Activated naive CD4-positive, alpha-beta T cell treated with Interleukin-2 at 50 U/mL for 16 hours (primary cell): ENCODE results near the gene AJM1.
"Not testable (repeated sequence)": the region's sequence is repeated elsewhere in the genome, so short reads cannot be mapped to it uniquely, and the experiment has no call there.

Source experiments
- DNase-seq: peaks from one replicate; pipeline ENCODE4 v3.0.0-alpha.2; 2020

Gene AJM1

GRCh38 chr9:136881691-136882108 lies 39.4 kb downstream of the AJM1 start:
- DNase-seq = peak; percentile 58

DNA sequence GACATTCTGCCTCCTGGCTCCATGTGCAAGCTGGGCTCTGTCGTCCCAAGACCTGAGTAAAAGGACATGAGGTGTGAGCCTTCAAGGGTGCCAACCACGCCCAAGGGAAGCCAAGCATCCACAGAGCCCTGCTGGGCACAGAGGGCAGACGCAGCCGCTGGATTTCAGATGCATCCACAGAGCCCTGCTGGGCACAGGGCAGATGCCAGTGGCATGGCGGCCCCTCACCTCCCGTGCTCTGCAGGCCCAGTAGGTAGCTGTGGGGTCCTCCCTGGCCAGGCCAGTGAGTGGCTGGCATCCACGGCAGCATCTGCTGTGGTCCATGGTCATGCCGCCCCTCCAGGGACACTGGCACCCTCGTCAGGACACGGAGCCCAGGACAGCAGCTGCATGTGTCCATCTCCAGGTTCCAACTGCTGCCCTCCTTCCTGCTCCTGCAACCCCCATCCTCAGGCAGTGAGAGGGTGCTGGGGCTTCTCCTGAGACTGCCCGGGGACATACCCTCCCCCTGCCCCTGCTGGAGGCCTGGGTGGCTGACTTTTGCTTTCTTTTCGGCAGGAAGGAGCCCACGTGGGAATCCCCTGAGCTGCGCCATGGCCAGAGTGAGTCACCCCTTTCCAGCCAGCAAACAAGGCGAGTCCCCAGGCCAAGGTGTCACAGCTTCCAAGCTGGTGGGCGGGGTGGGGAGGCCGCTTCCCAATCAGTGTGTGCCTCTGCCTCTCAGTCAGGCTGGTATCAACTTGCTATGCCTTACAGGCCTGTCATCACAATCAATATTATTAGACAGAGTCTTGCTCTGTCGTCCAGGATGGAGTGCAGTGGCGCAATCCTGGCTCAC lies 40.0 kb downstream of the AJM1 start:
- DNase-seq = peak; percentile 93

DNA sequence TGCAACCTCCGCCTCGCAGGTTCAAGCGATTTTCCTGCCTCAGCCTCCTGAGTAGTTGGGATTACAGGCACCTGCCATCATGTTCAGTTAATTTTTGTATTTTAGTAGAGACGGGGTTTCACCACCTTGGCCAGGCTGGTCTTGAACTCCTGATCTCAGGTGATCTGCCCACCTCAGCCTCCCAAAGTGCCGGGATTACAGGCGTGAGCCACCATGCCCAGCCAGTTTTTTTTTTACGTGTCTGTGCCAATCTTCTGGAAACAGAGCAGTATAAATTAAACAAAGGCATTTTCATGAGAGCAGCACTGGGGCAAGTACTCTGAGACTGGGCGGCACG lies 40.6 kb downstream of the AJM1 start:
- not testable (repeated sequence) for DNase-seq

DNA sequence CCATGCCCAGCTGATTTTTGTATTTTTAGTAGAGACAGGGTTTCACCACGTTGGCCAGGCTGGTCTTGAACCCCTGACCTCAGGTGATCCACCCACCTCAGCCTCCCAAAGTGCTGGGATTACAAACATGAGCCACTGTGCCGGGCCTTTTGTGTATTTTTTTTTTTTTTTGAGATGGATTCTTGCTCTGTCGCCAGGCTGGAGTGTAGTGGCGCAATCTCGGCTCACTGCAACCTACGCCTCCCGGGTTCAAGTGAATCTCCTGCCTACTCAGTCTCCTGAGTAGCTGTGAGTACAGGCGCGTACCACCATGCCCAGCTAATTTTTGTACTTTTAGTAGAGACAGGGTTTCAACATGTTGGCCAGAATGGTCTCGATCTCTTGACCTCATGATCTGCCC lies 41.4 kb downstream of the AJM1 start:
- DNase-seq = not testable (repeated sequence)

- peak; percentile 98 for DNase-seq
Observed at GRCh38 chr9:136885950-136886578, 43.8 kb downstream of the AJM1 start, which contains the start of gene TRAF2. TRAF2 (plus strand) TSS chr9:136886516; CDS start chr9:136898741, 12,225 bp downstream.

DNA sequence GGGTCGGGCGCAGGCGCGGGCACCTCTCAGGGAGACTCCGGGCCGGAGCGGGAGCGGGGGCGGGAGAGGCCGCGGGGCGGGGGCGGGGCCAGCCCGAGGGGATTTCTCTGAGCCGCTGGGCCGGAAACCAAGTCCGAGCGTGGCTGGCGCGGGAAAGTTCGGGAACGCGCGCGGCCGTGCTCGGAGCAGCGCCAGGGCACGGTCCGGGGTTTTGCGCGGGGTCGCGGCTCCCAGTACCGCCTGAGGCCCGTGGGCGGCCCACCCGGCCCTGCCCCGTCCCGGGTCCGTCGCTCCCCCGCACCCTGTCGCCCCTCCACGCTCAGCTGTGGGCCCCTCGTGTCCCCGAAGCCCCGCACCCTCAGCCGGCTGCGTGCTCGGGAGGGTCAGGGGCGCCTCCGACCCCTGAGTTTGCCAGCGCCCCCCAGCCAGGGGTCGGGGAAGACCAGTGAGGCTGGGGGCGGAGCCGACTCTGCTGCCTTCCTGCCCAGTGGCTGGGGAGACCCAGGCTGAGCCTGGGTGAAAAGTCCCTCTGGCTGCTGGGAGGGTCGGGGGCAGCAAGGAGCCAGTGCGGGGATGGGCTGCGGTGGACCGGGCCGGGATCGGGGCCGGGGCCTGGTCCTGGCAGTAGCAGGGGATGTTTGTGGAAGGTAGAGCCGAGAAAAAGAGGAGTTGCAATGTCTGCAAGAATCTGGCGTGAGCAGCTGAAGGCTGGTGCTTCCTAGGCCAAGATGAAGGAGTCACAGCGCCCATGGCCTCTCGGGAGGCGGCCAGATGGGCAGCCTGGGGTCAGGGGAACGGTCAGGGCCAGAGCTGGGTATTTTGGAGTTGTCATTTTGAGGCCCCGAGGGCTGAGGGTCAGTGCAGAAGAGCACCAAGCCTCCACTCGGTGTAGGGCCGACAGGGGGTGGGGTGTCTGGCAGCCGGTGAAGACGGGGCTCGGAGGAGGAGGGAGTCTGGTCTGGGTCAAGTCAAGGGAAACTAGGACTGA lies 44.6 kb downstream of the AJM1 start:
- DNase-seq = peak; percentile 45

- DNase-seq = no peak
Observed at GRCh38 chr9:136888454-136888853, 46.2 kb downstream of the AJM1 start.

DNA sequence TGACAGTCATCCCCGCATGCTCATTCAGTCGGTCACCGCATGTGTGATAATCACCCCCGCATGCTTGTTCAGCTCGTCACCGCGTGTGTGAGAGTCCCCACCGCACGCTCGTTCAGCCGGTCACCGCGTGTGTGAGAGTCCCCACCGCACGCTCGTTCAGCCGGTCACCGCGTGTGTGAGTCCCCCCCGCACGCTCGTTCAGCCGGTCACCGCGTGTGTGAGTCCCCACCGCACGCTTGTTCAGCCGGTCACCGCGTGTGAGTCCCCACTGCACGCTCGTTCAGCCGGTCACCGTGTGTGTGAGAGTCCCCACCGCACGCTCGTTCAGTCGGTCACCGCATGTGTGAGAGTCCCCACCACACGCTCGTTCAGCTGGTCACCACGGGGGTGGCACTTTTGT lies 47.6 kb downstream of the AJM1 start:
- DNase-seq = no peak

GRCh38 chr9:136890661-136891060 lies 48.4 kb downstream of the AJM1 start:
- no peak for DNase-seq
